K562 (cell line): ENCODE measurements around the gene RARG. TPM values are rescaled to one million over a fixed set of nuclear protein-coding genes. Genes with fewer than 3 reads are reported as not detected.

ENCODE experiments used
- ATAC-seq: fragments of 200-7000 bp; cut with Tn5 transposase; 3 replicates; pipeline ENCODE4 v1.9.1; 2020; ENCODE audit warnings: moderate library complexity
- BruUV-seq: library from RNA; stranded (reverse); fragments of 400-500 nt; replicated peaks from 2 replicates; lab custom pipeline; 2021; lab: Mats Ljungman, UMichigan
- CTCF ChIA-PET: fragments of 300-600 bp; formaldehyde crosslinking; extraction: SDS; loops from one replicate; lab custom pipeline; 2021; ENCODE audit warnings: low intra/inter-chr PET ratio; lab: Yijun Ruan, JAX
- POLR2A ChIA-PET: fragments of 300-600, 350-650 bp; sonication (Branson Sonifier 250); formaldehyde crosslinking; extraction: SDS; loops from one replicate; lab custom pipeline; 2021; ENCODE audit warnings: antibody characterized with exemption, inconsistent platforms; lab: Yijun Ruan, JAX
- DNase-seq, 4 experiments: peaks; one replicate each; pipeline versions ENCODE4 v3.0.0 to v3.0.0-alpha.2; 2011 to 2018; ENCODE audit warnings: low spot score in 3 of 4, mixed read lengths in 3 of 4; ENCODE audit errors: extremely low read depth in 1 of 4
- FAIRE-seq: peaks from 2 replicates; lab custom pipeline; 2011; peaks lifted over from hg19 to GRCh38; lab: Jason Lieb, UNC
- H2AFZ ChIP-seq: 2 replicates; pipeline ENCODE4 v1.6.0; 2011; ENCODE audit warnings: low read depth, low read length, control low read depth, inconsistent platforms
- H3K27ac ChIP-seq: fragments of 200-600 bp; 3 replicates; pipeline ENCODE4 v1.8.0; 2011; ENCODE audit warnings: low read depth, mild to moderate bottlenecking, control low read depth, inconsistent platforms, low read length, moderate library complexity, mixed read lengths; ENCODE audit errors: extremely low read depth
- H3K27me3 ChIP-seq, 2 experiments: fragments of 300-600 bp in 1 of 2; 2 replicates in 1 of 2; 3 replicates in 1 of 2; pipeline versions ENCODE4 v1.6.0 to v1.8.0; 2011; ENCODE audit warnings: inconsistent platforms in 2 of 2, low read length in 2 of 2, mild to moderate bottlenecking in 1 of 2, mixed read lengths in 1 of 2, moderate library complexity in 1 of 2; ENCODE audit not compliant: control insufficient read depth in 2 of 2, insufficient read depth in 2 of 2
- H3K36me3 ChIP-seq: fragments of 300-600 bp; 3 replicates; pipeline ENCODE4 v1.8.0; 2011; ENCODE audit warnings: mild to moderate bottlenecking, low read length, inconsistent platforms; ENCODE audit not compliant: control insufficient read depth, insufficient read depth
- H3K4me1 ChIP-seq, 2 experiments: fragments of 200-600 bp in 1 of 2; replicated peaks in 1 of 2; 2 replicates in 1 of 2; 3 replicates in 1 of 2; pipeline versions ENCODE4 v1.5.1 to v1.8.0; 2011; ENCODE audit warnings: inconsistent platforms in 2 of 2, low read length in 2 of 2, mild to moderate bottlenecking in 1 of 2, mixed read lengths in 1 of 2, moderate library complexity in 1 of 2; ENCODE audit not compliant: control insufficient read depth in 2 of 2, insufficient read depth in 2 of 2
- H3K4me2 ChIP-seq: 2 replicates; pipeline ENCODE4 v1.6.1; 2011; ENCODE audit warnings: low read length, control low read depth, inconsistent platforms, mixed read lengths; ENCODE audit not compliant: insufficient read depth
- H3K4me3 ChIP-seq: fragments of 200-600 bp; sonication (generic), shearing (Covaris generic); 2 replicates; pipeline ENCODE4 v1.5.1; 2016; ENCODE audit warnings: control low read depth, inconsistent platforms
- H3K79me2 ChIP-seq: fragments of 200-600 bp; 3 replicates; pipeline ENCODE4 v1.8.0; 2011; ENCODE audit warnings: low read length, inconsistent platforms; ENCODE audit not compliant: control insufficient read depth, insufficient read depth
- H3K9ac ChIP-seq, 2 experiments: 2 replicates each; pipeline versions ENCODE4 v1.6.0 to v1.6.1; 2011; ENCODE audit warnings: low read depth in 2 of 2, low read length in 2 of 2, control low read depth in 1 of 2, inconsistent platforms in 1 of 2, mild to moderate bottlenecking in 1 of 2, mixed read lengths in 1 of 2; ENCODE audit not compliant: insufficient read depth in 1 of 2
- H3K9me1 ChIP-seq: one replicate; pipeline ENCODE4 v1.6.0; 2011; ENCODE audit warnings: inconsistent platforms, mild to moderate bottlenecking, low read length, moderate library complexity; ENCODE audit not compliant: control insufficient read depth, insufficient read depth
- H3K9me3 ChIP-seq: replicated peaks from 2 replicates; pipeline ENCODE4 v1.5.1; 2011; ENCODE audit warnings: low read depth, low read length, inconsistent platforms; ENCODE audit not compliant: control insufficient read depth, insufficient read depth
- H4K20me1 ChIP-seq: replicated peaks from 2 replicates; pipeline ENCODE4 v1.6.1; 2011; ENCODE audit warnings: low read length, inconsistent platforms, mixed read lengths; ENCODE audit not compliant: control insufficient read depth, insufficient read depth
- GATAD2A ChIP-seq: fragments of 450-650 bp; IDR thresholded peaks from 2 replicates; pipeline ENCODE4 v1.6.1; 2017
- MCM3 ChIP-seq: fragments of 450-650 bp; IDR thresholded peaks from 2 replicates; pipeline ENCODE4 v1.6.1; 2016
- MECOM ChIP-seq: fragments of 250-450 bp; sonication (Bioruptor Pico); IDR thresholded peaks from 2 replicates; pipeline ENCODE4 v1.8.0; 2022; ENCODE audit warnings: inconsistent platforms
- RBM22 ChIP-seq: fragments of 200-400 bp; formaldehyde crosslinking; IDR thresholded peaks from 2 replicates; pipeline ENCODE4 v1.6.1; 2018; ENCODE audit warnings: low read length, low read depth; ENCODE audit not compliant: poor library complexity, severe bottlenecking
- SRSF7 ChIP-seq: fragments of 200-400 bp; formaldehyde crosslinking; optimal IDR thresholded peaks from 2 replicates; pipeline ENCODE3; 2017; ENCODE audit warnings: mild to moderate bottlenecking, low read depth, low read length
- WHSC1 ChIP-seq: IDR thresholded peaks from one replicate; pipeline ENCODE4 v1.6.1; 2012; ENCODE audit warnings: low read length, control low read depth, inconsistent platforms
- ZBTB8A ChIP-seq: fragments of 450-650 bp; IDR thresholded peaks from 2 replicates; pipeline ENCODE4 v1.6.1; 2018; ENCODE audit warnings: mild to moderate bottlenecking, moderate library complexity; ENCODE audit not compliant: partially characterized antibody
- ZC3H11A ChIP-seq: IDR thresholded peaks from 2 replicates; pipeline ENCODE4 v1.6.1; 2012; ENCODE audit warnings: low read depth, low read length, improper control_type of control experiment
- ZNF12 ChIP-seq: sonication (generic); formaldehyde crosslinking; IDR thresholded peaks from 2 replicates; pipeline ENCODE4 v1.4.0; 2020; ENCODE audit warnings: mild to moderate bottlenecking, missing genetic modification reagents
- WGBS: fragments of 100-300 bp; shearing (Covaris generic); methylation state at CpG from one replicate; pipeline ENCODE4 v1.1.6; 2016; ENCODE audit warnings: low coverage, mixed read lengths; ENCODE audit not compliant: insufficient coverage; ENCODE audit errors: missing lambda C conversion rate; 5-methylcytosine and 5-hydroxymethylcytosine counted together
- in situ Hi-C: fragments of 300-500 bp; cut with MboI; formaldehyde crosslinking; loops from 4 replicates; pipeline ENCODE4 v1.15.0; 2018; ENCODE audit warnings: inconsistent platforms, mixed read lengths
- intact Hi-C: fragments of 100-400 bp; cut with micrococcal nuclease; formaldehyde crosslinking; loops from 2 replicates; pipeline ENCODE4 v1.14.2; 2022
- polyA plus RNA-seq, 8 experiments: library from polyadenylated mRNA; depleted of rRNA in 4 of 8; stranded (reverse) in 5 of 8; unstranded in 3 of 8; fragments of >200 nt; fragmentation: Nextera tagmentation in 2 of 8; fragmentation: Illumina TruSeq in 1 of 8; extraction: Ambion mirVana in 2 of 8; extraction: Trizol in 1 of 8; gene quantifications; 2 replicates each; pipeline versions ENCODE4 v1.2.1 to v1.2.3, GENCODE V29; 2011 to 2014; ENCODE audit warnings: inconsistent platforms in 1 of 8, missing spikeins in 1 of 8
- total RNA-seq, 7 experiments: library from RNA; depleted of rRNA in 6 of 7; stranded (reverse); fragments of >200 nt in 6 of 7; fragmentation: Illumina TruSeq in 2 of 7; extraction: Trizol in 2 of 7; gene quantifications; 2 replicates each; pipeline versions ENCODE4 v1.2.1 to v1.2.3, GENCODE V29; 2011 to 2021; ENCODE audit warnings: low replicate concordance in 1 of 7
- TF ChIP-seq, protein P1 (sequence below): fragments of 450-650 bp; formaldehyde crosslinking; IDR thresholded peaks from 2 replicates; pipeline ENCODE4 v1.4.0; 2022; ENCODE audit warnings: missing genetic modification characterization
- TF ChIP-seq, protein P2 (sequence below): fragments of 450-650 bp; IDR thresholded peaks from 2 replicates; pipeline ENCODE4 v1.6.1; 2016; ENCODE audit warnings: low read depth

The RARG gene
- total and polyA plus RNA-seq, 9 of the 15 experiments (the other 6 are each of a cell fraction or from before 2014, with no cell fraction given) = 0.18 to 7.6 (median 3.8) TPM

DNA sequence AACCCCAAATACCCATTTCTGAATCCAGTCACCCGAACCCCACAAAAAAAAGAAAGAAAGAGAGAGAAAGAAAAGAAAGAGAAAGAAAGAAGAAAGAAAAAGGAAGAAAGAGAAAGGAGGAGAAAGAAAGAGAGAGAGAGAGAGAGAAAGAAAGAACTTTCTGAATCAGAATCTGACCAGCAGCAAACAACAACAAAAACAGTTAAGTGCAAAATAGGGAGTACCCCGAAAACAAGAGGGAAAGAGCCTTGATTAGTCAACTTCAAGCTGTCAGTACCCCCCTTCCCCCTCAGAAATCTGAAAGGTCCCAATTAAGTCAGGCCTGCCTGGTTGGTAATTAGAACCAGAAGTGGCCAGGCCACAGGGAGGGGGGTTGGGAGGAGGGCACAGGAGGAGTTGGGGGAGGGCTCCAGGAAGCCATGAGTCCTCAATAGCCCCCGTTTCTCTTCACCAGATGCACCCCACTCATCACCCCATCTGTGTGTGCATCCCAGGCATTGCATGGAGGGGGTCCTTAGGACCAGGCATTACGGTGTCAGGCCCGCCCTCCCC, 9.8 kb downstream of the RARG start (continued):
- TF ChIP-seq SRSF7 = no peak
- no peak for TF ChIP-seq ZNF12

DNA sequence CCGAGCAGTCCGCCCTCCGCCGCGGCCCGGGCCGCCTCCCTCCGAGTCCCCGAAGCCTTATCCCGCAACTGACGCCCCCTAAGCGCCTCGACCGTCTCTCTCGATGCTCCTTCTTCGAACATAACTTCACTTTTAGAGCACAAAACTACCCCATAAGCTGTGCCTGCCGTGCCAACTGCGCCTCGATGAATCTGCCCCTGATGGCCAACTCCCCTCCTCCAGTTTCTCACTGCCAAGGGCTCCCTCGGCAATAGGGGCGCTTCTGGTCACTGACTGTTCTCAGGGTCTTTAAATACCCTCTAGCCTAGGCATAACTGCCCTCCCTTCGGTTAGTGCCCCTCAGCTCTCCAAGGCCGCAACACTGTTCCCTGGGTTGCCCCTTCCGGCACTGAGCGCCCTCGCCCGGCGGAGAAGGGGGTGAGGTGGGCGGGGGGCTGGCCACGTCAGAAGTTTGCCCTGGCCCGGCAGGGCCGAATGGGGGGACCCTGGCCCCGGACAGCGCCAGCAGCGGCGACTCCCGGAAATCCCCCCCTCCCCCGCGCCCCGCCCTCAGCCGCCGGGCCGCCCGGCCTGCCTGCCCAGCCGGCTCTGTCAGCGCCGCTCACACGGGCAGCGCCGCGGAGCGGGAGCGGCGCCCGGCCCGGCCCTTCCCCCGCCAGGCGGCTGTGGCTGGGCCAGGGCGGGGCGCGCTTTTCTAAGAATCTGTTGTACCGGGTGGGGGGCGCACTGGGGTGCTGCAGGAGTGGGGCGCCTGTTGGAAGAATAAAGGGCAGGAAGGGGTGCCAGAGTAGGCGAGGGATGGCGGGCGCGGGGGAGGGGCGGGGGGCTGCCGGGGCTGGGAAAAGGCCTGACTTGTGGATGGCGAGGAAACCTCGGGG, 10.6 kb downstream of the RARG start:
- H3K9me3 ChIP-seq = no peaks in the 10 kb centered on the region
- in situ Hi-C loops = no loop called here
- CTCF ChIA-PET = no interaction called here
- BruUV-seq = no TSS peak
- no peaks in the 10 kb centered on the region for H3K9me1 ChIP-seq
- POLR2A ChIA-PET = interaction anchor here (0.6 to 2.2 kb wide), 4 partner anchors 12 to 69 kb away, joined by 3 to 6 read pairs (median 4); partner anchors contain the start of genes CSAD and ZNF740
- no peaks in the 10 kb centered on the region for H3K36me3 ChIP-seq
- FAIRE-seq = no peak
- 2% methylated on average over 37 of the region's 72 CpGs for WGBS
- ATAC-seq = peak; percentile 71
- peak; percentile 75 to 86 (median 82) for DNase-seq
- peaks cover 49 to 79% of the 10 kb centered on the region in 2 experiments for H3K4me1 ChIP-seq
- H3K4me2 ChIP-seq = peak overlapping the region; percentile 99
- no peaks in the 10 kb centered on the region for H3K27me3 ChIP-seq
- H3K79me2 ChIP-seq = peaks cover 24% of the 10 kb centered on the region
- H3K9ac ChIP-seq = peak overlapping the region; percentile 88 to 89
- H4K20me1 ChIP-seq = no peaks in the 10 kb centered on the region
- H3K4me3 ChIP-seq = peak overlapping the region; percentile 64
- H3K27ac ChIP-seq = peak overlapping the region; percentile 99
- intact Hi-C loops = loop anchor here (1.0 to 2.0 kb wide), 3 partner anchors 30 to 47 kb away; partner anchors contain the start of genes CSAD, ESPL1 and ZNF740
- peak overlapping the region; percentile 94 for H2AFZ ChIP-seq
- TF ChIP-seq RBM22 (no peak), ZC3H11A (no peak), MCM3 (no peak), MECOM (CRISPR knock-in tag) (no peak), GATAD2A (peak; percentile 81), ZBTB8A (no peak), WHSC1 (no peak)
- TF ChIP-seq, protein P1, sequence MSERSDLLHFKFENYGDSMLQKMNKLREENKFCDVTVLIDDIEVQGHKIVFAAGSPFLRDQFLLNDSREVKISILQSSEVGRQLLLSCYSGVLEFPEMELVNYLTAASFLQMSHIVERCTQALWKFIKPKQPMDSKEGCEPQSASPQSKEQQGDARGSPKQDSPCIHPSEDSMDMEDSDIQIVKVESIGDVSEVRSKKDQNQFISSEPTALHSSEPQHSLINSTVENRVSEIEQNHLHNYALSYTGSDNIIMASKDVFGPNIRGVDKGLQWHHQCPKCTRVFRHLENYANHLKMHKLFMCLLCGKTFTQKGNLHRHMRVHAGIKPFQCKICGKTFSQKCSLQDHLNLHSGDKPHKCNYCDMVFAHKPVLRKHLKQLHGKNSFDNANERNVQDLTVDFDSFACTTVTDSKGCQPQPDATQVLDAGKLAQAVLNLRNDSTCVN (CRISPR knock-in tag) = no peak
- TF ChIP-seq, protein P2, sequence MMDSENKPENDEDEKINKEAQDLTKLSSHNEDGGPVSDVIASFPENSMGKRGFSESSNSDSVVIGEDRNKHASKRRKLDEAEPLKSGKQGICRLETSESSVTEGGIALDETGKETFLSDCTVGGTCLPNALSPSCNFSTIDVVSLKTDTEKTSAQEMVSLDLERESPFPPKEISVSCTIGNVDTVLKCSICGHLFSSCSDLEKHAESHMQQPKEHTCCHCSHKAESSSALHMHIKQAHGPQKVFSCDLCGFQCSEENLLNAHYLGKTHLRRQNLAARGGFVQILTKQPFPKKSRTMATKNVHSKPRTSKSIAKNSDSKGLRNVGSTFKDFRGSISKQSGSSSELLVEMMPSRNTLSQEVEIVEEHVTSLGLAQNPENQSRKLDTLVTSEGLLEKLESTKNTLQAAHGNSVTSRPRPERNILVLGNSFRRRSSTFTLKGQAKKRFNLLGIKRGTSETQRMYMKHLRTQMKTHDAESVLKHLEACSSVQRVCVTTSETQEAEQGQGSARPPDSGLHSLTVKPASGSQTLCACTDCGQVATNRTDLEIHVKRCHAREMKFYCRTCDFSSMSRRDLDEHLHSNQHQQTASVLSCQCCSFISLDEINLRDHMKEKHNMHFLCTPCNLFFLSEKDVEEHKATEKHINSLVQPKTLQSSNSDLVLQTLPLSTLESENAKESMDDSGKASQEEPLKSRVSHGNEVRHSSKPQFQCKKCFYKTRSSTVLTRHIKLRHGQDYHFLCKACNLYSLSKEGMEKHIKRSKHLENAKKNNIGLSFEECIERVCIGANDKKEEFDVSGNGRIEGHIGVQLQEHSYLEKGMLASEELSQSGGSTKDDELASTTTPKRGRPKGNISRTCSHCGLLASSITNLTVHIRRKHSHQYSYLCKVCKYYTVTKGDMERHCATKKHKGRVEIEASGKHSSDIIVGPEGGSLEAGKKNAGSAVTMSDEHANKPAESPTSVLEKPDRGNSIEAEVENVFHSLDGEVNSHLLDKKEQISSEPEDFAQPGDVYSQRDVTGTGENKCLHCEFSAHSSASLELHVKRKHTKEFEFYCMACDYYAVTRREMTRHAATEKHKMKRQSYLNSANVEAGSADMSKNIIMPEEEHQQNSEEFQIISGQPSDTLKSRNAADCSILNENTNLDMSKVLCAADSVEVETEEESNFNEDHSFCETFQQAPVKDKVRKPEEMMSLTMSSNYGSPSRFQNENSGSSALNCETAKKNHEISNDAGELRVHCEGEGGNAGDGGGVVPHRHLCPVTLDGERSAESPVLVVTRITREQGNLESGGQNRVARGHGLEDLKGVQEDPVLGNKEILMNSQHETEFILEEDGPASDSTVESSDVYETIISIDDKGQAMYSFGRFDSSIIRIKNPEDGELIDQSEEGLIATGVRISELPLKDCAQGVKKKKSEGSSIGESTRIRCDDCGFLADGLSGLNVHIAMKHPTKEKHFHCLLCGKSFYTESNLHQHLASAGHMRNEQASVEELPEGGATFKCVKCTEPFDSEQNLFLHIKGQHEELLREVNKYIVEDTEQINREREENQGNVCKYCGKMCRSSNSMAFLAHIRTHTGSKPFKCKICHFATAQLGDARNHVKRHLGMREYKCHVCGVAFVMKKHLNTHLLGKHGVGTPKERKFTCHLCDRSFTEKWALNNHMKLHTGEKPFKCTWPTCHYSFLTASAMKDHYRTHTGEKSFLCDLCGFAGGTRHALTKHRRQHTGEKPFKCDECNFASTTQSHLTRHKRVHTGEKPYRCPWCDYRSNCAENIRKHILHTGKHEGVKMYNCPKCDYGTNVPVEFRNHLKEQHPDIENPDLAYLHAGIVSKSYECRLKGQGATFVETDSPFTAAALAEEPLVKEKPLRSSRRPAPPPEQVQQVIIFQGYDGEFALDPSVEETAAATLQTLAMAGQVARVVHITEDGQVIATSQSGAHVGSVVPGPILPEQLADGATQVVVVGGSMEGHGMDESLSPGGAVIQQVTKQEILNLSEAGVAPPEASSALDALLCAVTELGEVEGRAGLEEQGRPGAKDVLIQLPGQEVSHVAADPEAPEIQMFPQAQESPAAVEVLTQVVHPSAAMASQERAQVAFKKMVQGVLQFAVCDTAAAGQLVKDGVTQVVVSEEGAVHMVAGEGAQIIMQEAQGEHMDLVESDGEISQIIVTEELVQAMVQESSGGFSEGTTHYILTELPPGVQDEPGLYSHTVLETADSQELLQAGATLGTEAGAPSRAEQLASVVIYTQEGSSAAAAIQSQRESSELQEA = no peak
